OCI-LY7 (cell line): ENCODE data around the gene NUP205. TPM values are rescaled to one million over a fixed set of nuclear protein-coding genes. Genes with fewer than 3 reads are reported as not detected.

Experiments
- BruUV-seq: library from RNA; stranded (reverse); fragments of 400-500 nt; replicated peaks from 2 replicates; lab custom pipeline; 2021; lab: Mats Ljungman, UMichigan
- CTCF ChIA-PET: fragments of 300-600 bp; sonication (Branson Sonifier 250); formaldehyde crosslinking; loops from one replicate; lab custom pipeline; 2022; ENCODE audit warnings: antibody characterized with exemption; ENCODE audit not compliant: unreplicated experiment; lab: Charles Lee
- POLR2A ChIA-PET: fragments of 300-600 bp; sonication (Branson Sonifier 250); formaldehyde crosslinking; loops from one replicate; lab custom pipeline; 2022; ENCODE audit warnings: antibody characterized with exemption; lab: Charles Lee
- DNase-seq: peaks from one replicate; pipeline ENCODE4 v3.0.0-alpha.2; 2015; ENCODE audit warnings: low spot score
- H2AFZ ChIP-seq: fragments of 200-600 bp; sonication (generic), shearing (Covaris generic); 2 replicates; pipeline ENCODE4 v1.6.1; 2014; ENCODE audit warnings: mild to moderate bottlenecking, antibody characterized with exemption, low read length, moderate library complexity
- H3K27ac ChIP-seq: fragments of 200-600 bp; sonication (generic); 2 replicates; pipeline ENCODE4 v1.5.1; 2014; ENCODE audit warnings: mixed run types, low read depth, mild to moderate bottlenecking, moderate library complexity, low read length, inconsistent platforms; ENCODE audit not compliant: poor library complexity, severe bottlenecking
- H3K36me3 ChIP-seq: fragments of 200-600 bp; sonication (generic); 2 replicates; pipeline ENCODE4 v1.6.1; 2014; ENCODE audit warnings: mild to moderate bottlenecking, antibody characterized with exemption, low read length, moderate library complexity, mixed read lengths; ENCODE audit not compliant: insufficient read depth
- H3K4me1 ChIP-seq: fragments of 200-600 bp; sonication (generic); 2 replicates; pipeline ENCODE4 v1.5.1; 2014; ENCODE audit warnings: mild to moderate bottlenecking, low read length; ENCODE audit not compliant: insufficient read depth, poor library complexity, severe bottlenecking
- H3K4me2 ChIP-seq: fragments of 200-600 bp; sonication (generic); 2 replicates; pipeline ENCODE4 v1.6.1; 2014; ENCODE audit warnings: mild to moderate bottlenecking, low read length
- H3K4me3 ChIP-seq: fragments of 200-600 bp; sonication (generic); 2 replicates; pipeline ENCODE4 v1.5.1; 2014; ENCODE audit warnings: mild to moderate bottlenecking, low read depth, low read length; ENCODE audit not compliant: poor library complexity, severe bottlenecking
- H3K79me2 ChIP-seq: fragments of 200-600 bp; sonication (generic); 2 replicates; pipeline ENCODE4 v1.6.1; 2016; ENCODE audit warnings: low read depth, mild to moderate bottlenecking, low read length, moderate library complexity, mixed read lengths; ENCODE audit not compliant: insufficient read depth
- H3K9me2 ChIP-seq: fragments of 200-600 bp; sonication (generic); 2 replicates; pipeline ENCODE4 v1.6.1; 2016; ENCODE audit warnings: mild to moderate bottlenecking, low read length, mixed read lengths; ENCODE audit not compliant: insufficient read depth
- H3K9me3 ChIP-seq: fragments of 200-600 bp; sonication (generic); 2 replicates; pipeline ENCODE4 v1.6.1; 2014; ENCODE audit warnings: mild to moderate bottlenecking, mixed run types, low read length, mixed read lengths
- H4K20me1 ChIP-seq: fragments of 200-600 bp; sonication (generic); 2 replicates; pipeline ENCODE4 v1.6.1; 2014; ENCODE audit warnings: mild to moderate bottlenecking, antibody characterized with exemption, low read length, moderate library complexity, mixed read lengths; ENCODE audit not compliant: insufficient read depth
- CTCF ChIP-seq: fragments of 200-600 bp; sonication (generic); conservative IDR thresholded peaks from 2 replicates; pipeline ENCODE4 v1.5.1; 2014; ENCODE audit warnings: mild to moderate bottlenecking, antibody characterized with exemption, low read length, moderate library complexity, mixed read lengths
- EZH2phosphoT487 ChIP-seq: fragments of 200-600 bp; sonication (generic); IDR thresholded peaks from 2 replicates; pipeline ENCODE4 v1.6.1; 2018; ENCODE audit warnings: low read depth, borderline replicate concordance, mild to moderate bottlenecking, mixed run types, antibody characterized with exemption, low read length, moderate library complexity, mixed read lengths
- intact Hi-C: fragments of 100-400 bp; cut with micrococcal nuclease; formaldehyde crosslinking; loops from one replicate; pipeline ENCODE4 v1.10.0; 2022; ENCODE audit not compliant: unreplicated experiment
- total RNA-seq, 2 experiments: library from RNA; depleted of rRNA in 1 of 2; stranded (reverse); fragments of >200 nt in 1 of 2; shearing (Covaris generic) in 1 of 2; gene quantifications; 2 replicates each; pipeline ENCODE4 v1.2.3, GENCODE V29; 2014 to 2022

The NUP205 gene
- total RNA-seq, 2 experiments from 2014 or later, result 115 to 132 TPM

DNA sequence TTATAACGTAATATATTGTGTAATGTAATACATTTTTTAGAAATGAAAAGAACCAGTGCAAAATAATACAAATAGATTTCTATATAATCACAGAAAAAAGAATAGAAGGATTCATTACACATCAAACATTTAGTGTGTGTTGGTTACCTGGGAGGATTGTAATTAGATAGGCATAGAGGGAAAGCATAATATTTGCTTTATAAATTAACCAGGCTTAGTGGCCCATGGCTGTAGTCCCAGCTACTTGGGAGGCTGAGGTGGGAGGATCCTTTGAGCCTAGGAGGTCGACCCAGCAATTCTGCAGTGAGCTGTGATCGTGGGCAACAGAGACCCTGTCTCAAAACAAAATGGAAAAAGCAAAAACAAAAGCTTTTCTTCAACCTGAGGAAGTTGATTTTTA is 42.9 kb upstream of the NUP205 start:
- Histone ChIP-seq H3K4me2 (no peak overlapping the region), H3K9me2 (no peaks in the 10 kb centered on the region), H3K9me3 (no peaks in the 10 kb centered on the region), H2AFZ (no peak overlapping the region), H3K4me3 (no peak overlapping the region), H3K79me2 (no peaks in the 10 kb centered on the region), H3K4me1 (peaks cover 10% of the 10 kb centered on the region), H4K20me1 (no peaks in the 10 kb centered on the region), H3K27ac (no peak overlapping the region), H3K36me3 (no peaks in the 10 kb centered on the region)
- intact Hi-C loops, result loop anchor here (5.0 kb wide), 1 partner anchor 147 kb away; the partner anchor contains the start of gene STMP1
- ChIA-PET POLR2A (no interaction called here), CTCF (no interaction called here)
- no TSS peak for BruUV-seq
- no peak for TF ChIP-seq EZH2phosphoT487
- TF ChIP-seq CTCF, result no peak
- DNase-seq, result no peak

GRCh38 chr7:135517060-135517459 is 40.7 kb upstream of the NUP205 start:
- no peak for TF ChIP-seq CTCF
- TF ChIP-seq EZH2phosphoT487, result no peak
- Histone ChIP-seq H3K4me2 (no peak overlapping the region), H2AFZ (no peak overlapping the region), H3K4me3 (no peak overlapping the region), H3K36me3 (no peaks in the 10 kb centered on the region), H3K9me3 (no peaks in the 10 kb centered on the region), H3K27ac (no peak overlapping the region), H4K20me1 (no peaks in the 10 kb centered on the region), H3K9me2 (no peaks in the 10 kb centered on the region), H3K79me2 (no peaks in the 10 kb centered on the region), H3K4me1 (no peaks in the 10 kb centered on the region)
- ChIA-PET CTCF (no interaction called here), POLR2A (no interaction called here)
- no TSS peak for BruUV-seq
- intact Hi-C loops, result no loop called here
- DNase-seq, result no peak

- intact Hi-C loops, result no loop called here
- CTCF ChIA-PET, result no interaction called here
- no peaks in the 10 kb centered on the region for H3K79me2 ChIP-seq
Observed at GRCh38 chr7:135518748-135519147, 39.0 kb upstream of the NUP205 start.

More at GRCh38 chr7:135518748-135519147, 39.0 kb upstream of the NUP205 start:
- Histone ChIP-seq H4K20me1 (no peaks in the 10 kb centered on the region), H3K4me3 (no peak overlapping the region), H3K4me1 (no peaks in the 10 kb centered on the region), H3K27ac (no peak overlapping the region), H3K36me3 (no peaks in the 10 kb centered on the region), H2AFZ (no peak overlapping the region), H3K9me3 (no peaks in the 10 kb centered on the region), H3K9me2 (no peaks in the 10 kb centered on the region), H3K4me2 (no peak overlapping the region)
- no TSS peak for BruUV-seq
- DNase-seq, result no peak
- POLR2A ChIA-PET, result interaction anchor here (1.2 kb wide), 1 partner anchor 32 kb away, joined by 4 read pairs; no protein-coding TSS in a partner anchor
- TF ChIP-seq EZH2phosphoT487 (no peak), CTCF (no peak)
